HG03460 (cell line): ENCODE data around the gene MED20.

ENCODE experiments used
- ATAC-seq: cut with Tn5 transposase; IDR thresholded peaks from one replicate; pipeline ENCODE4 v1.9.1; 2021; ENCODE audit not compliant: unreplicated experiment

MED20 gene

DNA sequence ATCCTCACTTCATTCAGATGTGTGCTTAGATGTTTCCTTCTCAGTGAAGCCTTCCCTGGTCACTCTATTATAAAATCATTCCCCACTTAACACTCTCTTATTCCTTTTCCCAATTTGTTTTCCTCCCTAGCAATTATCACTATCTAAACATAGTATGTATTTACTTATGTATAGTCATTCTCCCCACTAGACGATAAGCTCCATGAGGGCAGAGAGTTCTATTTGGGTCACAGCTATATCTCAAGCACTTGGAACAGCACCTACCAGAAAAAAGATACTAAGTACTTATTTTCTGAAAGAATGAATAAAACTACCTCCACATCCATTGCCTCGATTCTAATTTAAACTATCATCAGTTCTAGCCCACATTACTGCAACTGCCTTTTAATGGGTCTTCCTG lies 62.2 kb downstream of the MED20 start:
- ATAC-seq, result no peak
